Sigmoid colon (tissue), 3 donors: ENCODE measurements around the gene PLXNA1.

Experiments
- POLR2A ChIP-seq, 2 donors: fragments of 450-650 bp; IDR thresholded peaks; one replicate each; pipeline ENCODE4 v1.6.1; 2016; ENCODE audit warnings: antibody characterized with exemption in 2 of 2, mild to moderate bottlenecking in 2 of 2, moderate library complexity in 2 of 2
- TF ChIP-seq, protein P1 (sequence below), 4 experiments: fragments of 450-650 bp in 3 of 4; fragments of 200-600 bp in 1 of 4; IDR thresholded peaks; one replicate each; pipeline ENCODE4 v1.5.1; 2016 to 2019; ENCODE audit warnings: antibody characterized with exemption in 4 of 4, mild to moderate bottlenecking in 3 of 4, moderate library complexity in 2 of 4

DNA sequence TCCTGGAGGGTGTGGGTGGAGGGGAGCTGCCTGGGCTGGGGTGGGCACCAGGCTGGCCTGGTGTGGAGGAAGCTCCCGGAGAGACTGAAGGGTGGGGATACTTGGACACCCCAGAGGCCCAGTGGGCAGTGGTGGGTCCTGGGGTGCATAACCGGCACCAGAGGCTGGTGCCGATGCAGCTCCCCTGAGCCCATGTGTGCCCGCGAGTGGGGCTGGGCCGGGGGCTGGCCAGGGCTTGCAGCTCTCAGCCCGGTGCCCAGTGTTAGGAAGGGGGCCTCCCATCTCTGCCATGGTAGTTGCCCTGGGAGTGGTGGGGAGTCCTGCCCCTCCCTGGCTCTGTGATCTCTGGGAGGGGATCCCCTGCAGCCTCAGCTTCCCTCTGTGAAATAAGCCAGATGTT lies 9.3 kb downstream of the PLXNA1 start:
- TF ChIP-seq, protein P1, sequence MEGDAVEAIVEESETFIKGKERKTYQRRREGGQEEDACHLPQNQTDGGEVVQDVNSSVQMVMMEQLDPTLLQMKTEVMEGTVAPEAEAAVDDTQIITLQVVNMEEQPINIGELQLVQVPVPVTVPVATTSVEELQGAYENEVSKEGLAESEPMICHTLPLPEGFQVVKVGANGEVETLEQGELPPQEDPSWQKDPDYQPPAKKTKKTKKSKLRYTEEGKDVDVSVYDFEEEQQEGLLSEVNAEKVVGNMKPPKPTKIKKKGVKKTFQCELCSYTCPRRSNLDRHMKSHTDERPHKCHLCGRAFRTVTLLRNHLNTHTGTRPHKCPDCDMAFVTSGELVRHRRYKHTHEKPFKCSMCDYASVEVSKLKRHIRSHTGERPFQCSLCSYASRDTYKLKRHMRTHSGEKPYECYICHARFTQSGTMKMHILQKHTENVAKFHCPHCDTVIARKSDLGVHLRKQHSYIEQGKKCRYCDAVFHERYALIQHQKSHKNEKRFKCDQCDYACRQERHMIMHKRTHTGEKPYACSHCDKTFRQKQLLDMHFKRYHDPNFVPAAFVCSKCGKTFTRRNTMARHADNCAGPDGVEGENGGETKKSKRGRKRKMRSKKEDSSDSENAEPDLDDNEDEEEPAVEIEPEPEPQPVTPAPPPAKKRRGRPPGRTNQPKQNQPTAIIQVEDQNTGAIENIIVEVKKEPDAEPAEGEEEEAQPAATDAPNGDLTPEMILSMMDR (IDR thresholded peaks at IDR 0.05), result no peak
- no peak for TF ChIP-seq POLR2A (IDR thresholded peaks at IDR 0.05)
